Astrocyte of the spinal cord (primary cell): ENCODE results near the gene DIP2B.

ENCODE experiments used
- DNase-seq: peaks from one replicate; pipeline ENCODE4 v3.0.0; 2011; ENCODE audit warnings: low read depth, low spot score
- H3K4me3 ChIP-seq: 2 replicates; pipeline ENCODE4 v1.5.1; 2011; ENCODE audit warnings: low read depth, mild to moderate bottlenecking, low read length, moderate library complexity
- CTCF ChIP-seq: IDR thresholded peaks from 2 replicates; pipeline ENCODE4 v1.5.1; 2012; ENCODE audit warnings: low read depth, mild to moderate bottlenecking, low read length, inconsistent platforms
- in situ Hi-C: cut with HindIII; loops from 2 replicates; pipeline ENCODE4 v1.10.0; 2017; ENCODE audit warnings: low sequenced_read_pairs

The DIP2B gene

GRCh38 chr12:50508414-50508813, 3.6 kb downstream of the DIP2B start:
- DNase-seq = no peak
- H3K4me3 ChIP-seq = no peak overlapping the region
- in situ Hi-C loops = no loop called here
- no peak for TF ChIP-seq CTCF

- in situ Hi-C loops = no loop called here
- no peak for DNase-seq
- no peak overlapping the region for H3K4me3 ChIP-seq
- TF ChIP-seq CTCF = no peak
Observed at GRCh38 chr12:50508970-50509663, 4.3 kb downstream of the DIP2B start.

- in situ Hi-C loops = no loop called here
- no peak for TF ChIP-seq CTCF
- DNase-seq = no peak
- H3K4me3 ChIP-seq = no peak overlapping the region
Observed at GRCh38 chr12:50514526-50515276, 9.9 kb downstream of the DIP2B start.

GRCh38 chr12:50515587-50515986, 10.8 kb downstream of the DIP2B start:
- H3K4me3 ChIP-seq = no peak overlapping the region
- in situ Hi-C loops = no loop called here
- TF ChIP-seq CTCF = no peak
- DNase-seq = no peak

GRCh38 chr12:50517421-50518048, 12.8 kb downstream of the DIP2B start:
- no peak overlapping the region for H3K4me3 ChIP-seq
- peak; percentile 54 for DNase-seq
- TF ChIP-seq CTCF = no peak
- in situ Hi-C loops = no loop called here

GRCh38 chr12:50518090-50518489, 13.3 kb downstream of the DIP2B start:
- TF ChIP-seq CTCF = no peak
- in situ Hi-C loops = no loop called here
- DNase-seq = no peak
- H3K4me3 ChIP-seq = no peak overlapping the region
